Measurements from ENCODE around the gene LIX1. TPM values are rescaled to one million over a fixed set of nuclear protein-coding genes. Genes with fewer than 3 reads are reported as not detected.

The LIX1 gene
- total RNA-seq, 1 donor from 2014 or later, result 164 TPM

GRCh38 chr5:97044052-97044451 is 98.4 kb downstream of the LIX1 start:
- no peaks in the 10 kb centered on the region for H4K20me1 ChIP-seq (ENCODE audit: low read depth)
- H3K27me3 ChIP-seq, result no peaks in the 10 kb centered on the region
- H3K79me2 ChIP-seq (ENCODE audit: low read depth), result no peaks in the 10 kb centered on the region
- peak overlapping the region; percentile 57 for H3K4me2 ChIP-seq
- no peaks in the 10 kb centered on the region for H3K36me3 ChIP-seq
- H3K4me1 ChIP-seq, result peaks cover 31% of the 10 kb centered on the region
- peak overlapping the region; percentile 74 for H2AFZ ChIP-seq (replicated peaks)
- H3K9me3 ChIP-seq (ENCODE audit: low read depth), result no peaks in the 10 kb centered on the region
- no peak overlapping the region for H3K9ac ChIP-seq
- no peak overlapping the region for H3K4me3 Mint-ChIP-seq
- DNase-seq (ENCODE audit: low spot score), result peak; percentile 59
- peaks cover 4% of the 10 kb centered on the region for H3F3A ChIP-seq (ENCODE audit: low read depth)
- H3K9me3 Mint-ChIP-seq, result peaks cover 3% of the 10 kb centered on the region
- H3K4me1 Mint-ChIP-seq, result peaks cover 21% of the 10 kb centered on the region
- no peaks in the 10 kb centered on the region for H3K27me3 Mint-ChIP-seq (ENCODE audit: insufficient read depth, low read depth)
- TF ChIP-seq, protein P1, sequence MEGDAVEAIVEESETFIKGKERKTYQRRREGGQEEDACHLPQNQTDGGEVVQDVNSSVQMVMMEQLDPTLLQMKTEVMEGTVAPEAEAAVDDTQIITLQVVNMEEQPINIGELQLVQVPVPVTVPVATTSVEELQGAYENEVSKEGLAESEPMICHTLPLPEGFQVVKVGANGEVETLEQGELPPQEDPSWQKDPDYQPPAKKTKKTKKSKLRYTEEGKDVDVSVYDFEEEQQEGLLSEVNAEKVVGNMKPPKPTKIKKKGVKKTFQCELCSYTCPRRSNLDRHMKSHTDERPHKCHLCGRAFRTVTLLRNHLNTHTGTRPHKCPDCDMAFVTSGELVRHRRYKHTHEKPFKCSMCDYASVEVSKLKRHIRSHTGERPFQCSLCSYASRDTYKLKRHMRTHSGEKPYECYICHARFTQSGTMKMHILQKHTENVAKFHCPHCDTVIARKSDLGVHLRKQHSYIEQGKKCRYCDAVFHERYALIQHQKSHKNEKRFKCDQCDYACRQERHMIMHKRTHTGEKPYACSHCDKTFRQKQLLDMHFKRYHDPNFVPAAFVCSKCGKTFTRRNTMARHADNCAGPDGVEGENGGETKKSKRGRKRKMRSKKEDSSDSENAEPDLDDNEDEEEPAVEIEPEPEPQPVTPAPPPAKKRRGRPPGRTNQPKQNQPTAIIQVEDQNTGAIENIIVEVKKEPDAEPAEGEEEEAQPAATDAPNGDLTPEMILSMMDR (IDR thresholded peaks at IDR 0.05), result peak; percentile 58
- no peak for TF ChIP-seq EZH2phosphoT487 (IDR thresholded peaks at IDR 0.05)
- TF ChIP-seq EZH2 (IDR thresholded peaks at IDR 0.05), result no peak
- no peaks in the 10 kb centered on the region for H3K36me3 Mint-ChIP-seq
- peak overlapping the region; percentile 36 for H3K27ac Mint-ChIP-seq
- H3K27ac ChIP-seq, result no peak overlapping the region
- H3K4me3 ChIP-seq, result no peak overlapping the region

- H2AFZ ChIP-seq (replicated peaks), result no peak overlapping the region
- peaks cover 4% of the 10 kb centered on the region for H3F3A ChIP-seq (ENCODE audit: low read depth)
- peak overlapping the region; percentile 57 for H3K4me2 ChIP-seq
- no peak overlapping the region for H3K27ac ChIP-seq
- no peaks in the 10 kb centered on the region for H3K9me3 ChIP-seq (ENCODE audit: low read depth)
- H3K9ac ChIP-seq, result no peak overlapping the region
- TF ChIP-seq EZH2phosphoT487 (IDR thresholded peaks at IDR 0.05), result no peak
- TF ChIP-seq EZH2 (IDR thresholded peaks at IDR 0.05), result no peak
- TF ChIP-seq, protein P1 (IDR thresholded peaks at IDR 0.05), result no peak
- H3K36me3 Mint-ChIP-seq, result no peaks in the 10 kb centered on the region
- DNase-seq (ENCODE audit: low spot score), result peak; percentile 50
- H3K4me3 Mint-ChIP-seq, result no peak overlapping the region
- peak overlapping the region; percentile 36 for H3K27ac Mint-ChIP-seq
- no peaks in the 10 kb centered on the region for H3K27me3 ChIP-seq
- H3K4me1 ChIP-seq, result peaks cover 37% of the 10 kb centered on the region
- H3K4me1 Mint-ChIP-seq, result peaks cover 26% of the 10 kb centered on the region
- H3K27me3 Mint-ChIP-seq (ENCODE audit: insufficient read depth, low read depth), result no peaks in the 10 kb centered on the region
- no peaks in the 10 kb centered on the region for H4K20me1 ChIP-seq (ENCODE audit: low read depth)
- H3K36me3 ChIP-seq, result no peaks in the 10 kb centered on the region
- H3K79me2 ChIP-seq (ENCODE audit: low read depth), result no peaks in the 10 kb centered on the region
- peaks cover 3% of the 10 kb centered on the region for H3K9me3 Mint-ChIP-seq
- H3K4me3 ChIP-seq, result no peak overlapping the region
Measured at GRCh38 chr5:97043511-97043910, 98.9 kb downstream of the LIX1 start.

DNA sequence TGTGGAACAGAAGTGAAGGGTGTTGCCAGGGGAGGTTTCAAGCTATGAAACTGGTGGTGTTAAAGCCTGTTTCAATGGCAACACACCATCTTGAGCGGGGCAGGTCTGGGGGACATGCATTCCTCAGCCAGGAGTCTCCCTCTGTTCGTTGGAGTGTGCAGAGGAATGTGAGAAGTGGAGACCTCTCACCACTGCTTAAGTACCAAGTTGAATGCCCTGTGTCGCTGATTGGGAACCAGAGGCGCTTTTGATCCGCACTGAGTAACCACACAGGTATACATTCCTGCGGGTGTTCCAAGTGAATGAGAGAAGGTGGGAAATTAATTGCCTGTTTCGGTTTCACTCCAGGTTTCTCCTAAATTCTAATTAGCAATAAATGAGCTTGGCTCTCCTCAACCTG is 99.4 kb downstream of the LIX1 start:
- Histone ChIP-seq H3K27ac (no peak overlapping the region), H3K9ac (no peak overlapping the region), H3K36me3 (no peaks in the 10 kb centered on the region), H3K9me3 (ENCODE audit: low read depth) (no peaks in the 10 kb centered on the region), H3K4me1 (peaks cover 41% of the 10 kb centered on the region), H3K79me2 (ENCODE audit: low read depth) (no peaks in the 10 kb centered on the region), H3K4me2 (no peak overlapping the region), H3F3A (ENCODE audit: low read depth) (peaks cover 4% of the 10 kb centered on the region), H3K4me3 (no peak overlapping the region), H4K20me1 (ENCODE audit: low read depth) (no peaks in the 10 kb centered on the region), H2AFZ (replicated peaks) (no peak overlapping the region), H3K27me3 (no peaks in the 10 kb centered on the region)
- DNase-seq (ENCODE audit: low spot score), result peak; percentile 42
- no peak overlapping the region for H3K4me3 Mint-ChIP-seq
- H3K27me3 Mint-ChIP-seq (ENCODE audit: insufficient read depth, low read depth), result no peaks in the 10 kb centered on the region
- peaks cover under 1% of the 10 kb centered on the region for H3K9me3 Mint-ChIP-seq
- H3K4me1 Mint-ChIP-seq, result peaks cover 31% of the 10 kb centered on the region
- H3K27ac Mint-ChIP-seq, result no peak overlapping the region
- no peaks in the 10 kb centered on the region for H3K36me3 Mint-ChIP-seq
- no peak for TF ChIP-seq EZH2phosphoT487 (IDR thresholded peaks at IDR 0.05)
- TF ChIP-seq, protein P1 (IDR thresholded peaks at IDR 0.05), result no peak
- no peak for TF ChIP-seq EZH2 (IDR thresholded peaks at IDR 0.05)

Small RNA genes within 50 kb of the gene (small RNA-seq; reads per million reads assigned to genes)
- gene RNU1-73P, result not detected

Other genes with a start within 250 kb of the LIX1 start
- gene LNPEP, start 206.5 kb downstream of the LIX1 start, total RNA-seq (ENCODE audit: low replicate concordance), result 7.0 and 19.6 TPM in 2 replicates
- gene RIOK2, start 40.6 kb upstream of the LIX1 start, total RNA-seq (ENCODE audit: low replicate concordance), result 29.0 and 33.1 TPM in 2 replicates